ENCODE measurements around the gene RGS7. TPM values are rescaled to one million over a fixed set of nuclear protein-coding genes. Genes with fewer than 3 reads are reported as not detected.

Gene RGS7
- total and polyA plus RNA-seq, 2 of the 4 experiments (the other 2 are of a cell fraction), result 0.58 to 0.72 TPM

- Histone ChIP-seq H3K56ac (ENCODE audit: extremely low read depth, insufficient read depth, low read length) (no peak overlapping the region), H3K4me2 (ENCODE audit: low read depth, low read length) (no peak overlapping the region)
- TF ChIP-seq, protein P1, sequence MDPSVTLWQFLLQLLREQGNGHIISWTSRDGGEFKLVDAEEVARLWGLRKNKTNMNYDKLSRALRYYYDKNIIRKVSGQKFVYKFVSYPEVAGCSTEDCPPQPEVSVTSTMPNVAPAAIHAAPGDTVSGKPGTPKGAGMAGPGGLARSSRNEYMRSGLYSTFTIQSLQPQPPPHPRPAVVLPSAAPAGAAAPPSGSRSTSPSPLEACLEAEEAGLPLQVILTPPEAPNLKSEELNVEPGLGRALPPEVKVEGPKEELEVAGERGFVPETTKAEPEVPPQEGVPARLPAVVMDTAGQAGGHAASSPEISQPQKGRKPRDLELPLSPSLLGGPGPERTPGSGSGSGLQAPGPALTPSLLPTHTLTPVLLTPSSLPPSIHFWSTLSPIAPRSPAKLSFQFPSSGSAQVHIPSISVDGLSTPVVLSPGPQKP (IDR thresholded peaks at IDR 0.05; ENCODE audit: borderline replicate concordance, low read depth, low read length), result no peak
- TF ChIP-seq USF2 (IDR thresholded peaks at IDR 0.05; ENCODE audit: low read depth, low read length), result no peak
- no peak for TF ChIP-seq CHD1 (IDR thresholded peaks at IDR 0.05; ENCODE audit: low read depth, low read length)
- TF ChIP-seq RAD21 (IDR thresholded peaks at IDR 0.05; ENCODE audit: low read length), result no peak
- no peak for TF ChIP-seq RCOR1 (IDR thresholded peaks at IDR 0.05; ENCODE audit: insufficient replicate concordance, low read length)
- no peak for TF ChIP-seq SMC3 (IDR thresholded peaks at IDR 0.05; ENCODE audit: low read depth, low read length)
- no peak for TF ChIP-seq MAZ (IDR thresholded peaks at IDR 0.05; ENCODE audit: borderline replicate concordance, low read depth, low read length)
- TF ChIP-seq NFE2L2 (IDR thresholded peaks at IDR 0.05; ENCODE audit: low read depth, low read length), result no peak
- no peak for TF ChIP-seq MXI1 (IDR thresholded peaks at IDR 0.05; ENCODE audit: borderline replicate concordance, low read depth, low read length)
- TF ChIP-seq POLR2A (IDR thresholded peaks at IDR 0.05; ENCODE audit: low read depth, low read length), result no peak
- TF ChIP-seq, protein P2, sequence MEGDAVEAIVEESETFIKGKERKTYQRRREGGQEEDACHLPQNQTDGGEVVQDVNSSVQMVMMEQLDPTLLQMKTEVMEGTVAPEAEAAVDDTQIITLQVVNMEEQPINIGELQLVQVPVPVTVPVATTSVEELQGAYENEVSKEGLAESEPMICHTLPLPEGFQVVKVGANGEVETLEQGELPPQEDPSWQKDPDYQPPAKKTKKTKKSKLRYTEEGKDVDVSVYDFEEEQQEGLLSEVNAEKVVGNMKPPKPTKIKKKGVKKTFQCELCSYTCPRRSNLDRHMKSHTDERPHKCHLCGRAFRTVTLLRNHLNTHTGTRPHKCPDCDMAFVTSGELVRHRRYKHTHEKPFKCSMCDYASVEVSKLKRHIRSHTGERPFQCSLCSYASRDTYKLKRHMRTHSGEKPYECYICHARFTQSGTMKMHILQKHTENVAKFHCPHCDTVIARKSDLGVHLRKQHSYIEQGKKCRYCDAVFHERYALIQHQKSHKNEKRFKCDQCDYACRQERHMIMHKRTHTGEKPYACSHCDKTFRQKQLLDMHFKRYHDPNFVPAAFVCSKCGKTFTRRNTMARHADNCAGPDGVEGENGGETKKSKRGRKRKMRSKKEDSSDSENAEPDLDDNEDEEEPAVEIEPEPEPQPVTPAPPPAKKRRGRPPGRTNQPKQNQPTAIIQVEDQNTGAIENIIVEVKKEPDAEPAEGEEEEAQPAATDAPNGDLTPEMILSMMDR (conservative IDR thresholded peaks at IDR 0.05; ENCODE audit: low read depth, low read length), result no peak
- TF ChIP-seq RFX5 (IDR thresholded peaks at IDR 0.05; ENCODE audit: low read depth, low read length), result no peak
- TF ChIP-seq FOS (IDR thresholded peaks at IDR 0.05; ENCODE audit: low read depth, low read length), result no peak
- TF ChIP-seq BHLHE40 (IDR thresholded peaks at IDR 0.05; ENCODE audit: low read depth, low read length), result no peak
- no peak for TF ChIP-seq CEBPB (IDR thresholded peaks at IDR 0.05; ENCODE audit: low read depth, low read length)
- TF ChIP-seq MAFK (IDR thresholded peaks at IDR 0.05; ENCODE audit: low read depth, low read length), result no peak
Measured at GRCh38 chr1:241351841-241352240, 5.2 kb downstream of the RGS7 start.

More at GRCh38 chr1:241351841-241352240, 5.2 kb downstream of the RGS7 start:
- no peaks in the 10 kb centered on the region for H3K9me3 ChIP-seq (ENCODE audit: control insufficient read depth, insufficient read depth, low read length)
- ChIA-PET POLR2A (ENCODE audit: unreplicated experiment) (no interaction called here), CTCF (interaction anchor here (0.6 to 0.8 kb wide), 2 partner anchors 12 to 32 kb away, joined by 3 to 7 read pairs; no protein-coding TSS in a partner anchor)
- H2BK20ac ChIP-seq (ENCODE audit: low read depth, low read length), result no peak overlapping the region
- H3K36me3 ChIP-seq (ENCODE audit: control insufficient read depth, insufficient read depth, low read length), result no peaks in the 10 kb centered on the region
- peaks cover 4% of the 10 kb centered on the region; the same call in 1 of the 2 replicates for H3K27me3 ChIP-seq (ENCODE audit: control insufficient read depth, insufficient read depth, low read length)
- in situ Hi-C loops (cut with MboI; ENCODE audit: low sequenced_read_pairs), result no loop called here
- dilution Hi-C loops (cut with HindIII; ENCODE audit: low sequenced_read_pairs, unreplicated experiment), result no loop called here
- H3K9ac ChIP-seq (ENCODE audit: low read depth, low read length), result no peak overlapping the region
- DNase-seq (no peak), ATAC-seq (ENCODE audit: low read depth) (no peak)
- no peak overlapping the region for H2BK15ac ChIP-seq (ENCODE audit: low read depth, low read length)
- H4K8ac ChIP-seq (ENCODE audit: low read depth in 2 of 2, low read length in 2 of 2), result no peak overlapping the region
- no peak overlapping the region for H3K18ac ChIP-seq (ENCODE audit: low read depth, low read length)
- H4K91ac ChIP-seq (ENCODE audit: insufficient read depth, low read depth, low read length), result no peak overlapping the region
- no peak overlapping the region for H2AK9ac ChIP-seq (replicated peaks; ENCODE audit: low read depth, low read length, poor library complexity)
- H3K14ac ChIP-seq (replicated peaks; ENCODE audit: low read depth, low read length), result no peak overlapping the region
- H2AFZ ChIP-seq (replicated peaks; ENCODE audit: low read length, poor library complexity), result no peak overlapping the region
- H3K79me1 ChIP-seq (ENCODE audit: low read depth in 1 of 2, low read length in 2 of 2), result no peaks in the 10 kb centered on the region
- no peak overlapping the region for H2BK5ac ChIP-seq (ENCODE audit: low read depth, low read length, poor library complexity, severe bottlenecking)
- H3K4ac ChIP-seq (ENCODE audit: low read depth, low read length), result no peak overlapping the region
- no peaks in the 10 kb centered on the region for H3K4me1 ChIP-seq (ENCODE audit: control insufficient read depth, insufficient read depth, low read length)
- H3K9me1 ChIP-seq (ENCODE audit: insufficient read depth, low read length), result no peaks in the 10 kb centered on the region
- H2BK120ac ChIP-seq (ENCODE audit: low read depth, low read length), result no peak overlapping the region
- no peak overlapping the region for H3K27ac ChIP-seq (ENCODE audit: insufficient read depth, low read length)
- H3K4me3 ChIP-seq (ENCODE audit: insufficient read depth, low read depth, low read length), result no peak overlapping the region
- H4K20me1 ChIP-seq (ENCODE audit: insufficient read depth, low read length), result no peaks in the 10 kb centered on the region
- no peak overlapping the region for H4K5ac ChIP-seq (ENCODE audit: low read depth, low read length)
- BruUV-seq (replicated peaks), result no TSS peak
- no CpG with 5 or more reads among the region's 3 CpGs for WGBS, 2 experiments (ENCODE audit: extremely low coverage in 2 of 2, insufficient read length in 1 of 2)
- no peak overlapping the region for H3K23ac ChIP-seq (ENCODE audit: low read depth, low read length)
- H2AK5ac ChIP-seq (ENCODE audit: low read depth, low read length), result no peak overlapping the region
- intact Hi-C loops (cut with micrococcal nuclease), result no loop called here

Measured in IMR-90 (cell line).